ENCODE measurements around the gene TPCN2. TPM values are rescaled to one million over a fixed set of nuclear protein-coding genes. Genes with fewer than 3 reads are reported as not detected.
"Not testable (repeated sequence)": the region's sequence is repeated elsewhere in the genome, so short reads cannot be mapped to it uniquely, and the experiment has no call there.

The TPCN2 gene
- total RNA-seq, 6 experiments from 2014 or later = 8.0 to 11.2 (median 9.0) TPM

DNA sequence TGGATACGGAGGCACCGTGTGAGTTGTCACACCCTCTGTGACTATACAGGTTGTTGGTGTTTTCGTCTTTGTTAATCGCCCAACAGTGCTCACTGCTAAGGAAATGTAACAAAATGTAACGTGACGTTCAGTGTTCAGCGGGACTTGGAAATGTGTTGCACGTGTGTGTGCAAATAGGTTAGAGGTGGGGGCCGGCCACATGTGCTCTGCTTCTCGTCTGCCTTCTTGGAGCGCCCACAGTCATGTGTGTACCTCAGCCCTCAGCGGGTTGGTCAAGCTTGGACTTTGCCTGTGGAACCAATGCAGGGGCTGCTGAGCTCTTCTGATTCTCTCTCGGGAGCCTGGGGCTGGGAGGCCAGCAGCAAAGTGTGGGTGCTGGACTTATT lies 99.6 kb downstream of the TPCN2 start:
- Mint-ChIP-seq H3K9me3 (peaks cover 32% of the 10 kb centered on the region), H3K27ac (no peak overlapping the region), H3K4me1 (ENCODE audit: low read depth) (peaks cover 23% of the 10 kb centered on the region), H3K4me3 (no peak overlapping the region), H3K27me3 (ENCODE audit: insufficient read depth) (peaks cover 7% of the 10 kb centered on the region), H3K36me3 (ENCODE audit: low read depth) (peaks cover 28% of the 10 kb centered on the region)
- no peak for TF ChIP-seq CTCF (IDR thresholded peaks at IDR 0.05)
- no peak for DNase-seq

DNA sequence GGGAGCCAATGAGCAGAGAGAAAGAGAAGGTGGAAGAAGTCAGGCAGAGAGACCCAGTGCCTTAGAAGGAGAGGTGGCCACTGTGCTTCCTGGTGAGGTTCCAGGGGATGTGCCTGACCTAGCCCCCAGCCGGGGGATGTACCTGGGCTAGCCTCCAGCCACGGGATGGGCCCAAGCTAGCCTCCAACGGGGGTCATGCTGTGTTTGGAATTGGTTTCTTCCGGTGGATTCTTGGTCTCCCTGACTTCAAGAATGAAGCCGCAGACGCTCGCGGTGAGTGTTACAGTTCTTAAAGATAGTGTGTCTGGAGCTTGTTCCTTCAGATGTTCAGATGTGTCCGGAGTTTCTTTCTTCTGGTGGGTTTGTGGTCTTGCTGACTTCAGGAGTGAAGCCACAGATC lies 100.1 kb downstream of the TPCN2 start:
- H3K27ac Mint-ChIP-seq = no peak overlapping the region
- no peak overlapping the region for H3K4me3 Mint-ChIP-seq
- no peak for TF ChIP-seq CTCF (IDR thresholded peaks at IDR 0.05)
- peaks cover 32% of the 10 kb centered on the region for H3K9me3 Mint-ChIP-seq
- H3K36me3 Mint-ChIP-seq (ENCODE audit: low read depth) = peaks cover 28% of the 10 kb centered on the region
- H3K4me1 Mint-ChIP-seq (ENCODE audit: low read depth) = peaks cover 27% of the 10 kb centered on the region
- no peak for DNase-seq
- peaks cover 7% of the 10 kb centered on the region for H3K27me3 Mint-ChIP-seq (ENCODE audit: insufficient read depth)

DNA sequence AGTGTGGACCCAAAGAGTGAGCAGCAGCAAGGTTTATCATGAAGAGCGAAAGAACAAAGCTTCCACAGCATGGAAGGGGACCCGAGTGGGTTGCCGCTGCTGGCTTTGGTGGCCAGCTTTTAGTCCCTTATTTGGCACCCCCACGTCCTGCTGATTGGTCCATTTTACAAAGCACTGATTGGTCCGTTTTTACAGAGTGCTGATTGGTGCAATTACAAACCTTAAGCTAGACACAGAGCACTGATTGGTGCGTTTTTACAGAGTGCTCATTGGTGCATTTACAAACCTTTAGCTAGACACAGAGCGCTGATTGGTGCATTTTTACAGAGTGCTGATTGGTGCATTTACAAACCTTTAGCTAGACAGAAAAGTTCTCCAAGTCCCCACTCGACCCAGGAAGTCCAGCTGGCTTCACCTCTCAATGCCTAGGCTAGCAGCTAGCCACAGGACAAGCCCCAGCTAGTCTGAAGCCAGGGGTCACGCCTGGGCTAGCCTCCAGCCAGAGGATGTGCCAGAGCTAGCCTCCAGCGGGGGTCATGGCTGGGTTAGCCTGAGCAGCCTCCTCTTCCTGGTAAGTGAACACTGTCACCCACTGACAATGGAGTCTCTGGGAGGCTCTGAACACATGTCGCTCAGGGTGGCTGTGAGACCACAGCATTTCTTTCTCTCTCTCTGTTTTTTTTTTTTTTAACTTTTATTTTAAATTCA lies 100.8 kb downstream of the TPCN2 start:
- Mint-ChIP-seq H3K36me3 (ENCODE audit: low read depth) (peaks cover 28% of the 10 kb centered on the region), H3K4me1 (ENCODE audit: low read depth) (peaks cover 21% of the 10 kb centered on the region), H3K9me3 (peaks cover 32% of the 10 kb centered on the region)
- not testable (repeated sequence) for DNase-seq; H3K27ac Mint-ChIP-seq; H3K4me3 Mint-ChIP-seq; H3K27me3 Mint-ChIP-seq (ENCODE audit: insufficient read depth)

- no peak for DNase-seq
- H3K4me3 Mint-ChIP-seq = no peak overlapping the region
- peaks cover 7% of the 10 kb centered on the region for H3K27me3 Mint-ChIP-seq (ENCODE audit: insufficient read depth)
- peaks cover 32% of the 10 kb centered on the region for H3K9me3 Mint-ChIP-seq
- no peak overlapping the region for H3K27ac Mint-ChIP-seq
- TF ChIP-seq CTCF (IDR thresholded peaks at IDR 0.05) = no peak
- H3K4me1 Mint-ChIP-seq (ENCODE audit: low read depth) = peaks cover 14% of the 10 kb centered on the region
- H3K36me3 Mint-ChIP-seq (ENCODE audit: low read depth) = peaks cover 28% of the 10 kb centered on the region
These were observed 101.4 kb downstream of the TPCN2 start for GRCh38 chr11:69150175-69150574.

GRCh38 chr11:69151836-69152235 lies 103.1 kb downstream of the TPCN2 start:
- peaks cover 23% of the 10 kb centered on the region for H3K9me3 Mint-ChIP-seq
- no peak for TF ChIP-seq CTCF (IDR thresholded peaks at IDR 0.05)
- peaks cover 21% of the 10 kb centered on the region for H3K36me3 Mint-ChIP-seq (ENCODE audit: low read depth)
- H3K4me3 Mint-ChIP-seq = no peak overlapping the region
- H3K27ac Mint-ChIP-seq = no peak overlapping the region
- DNase-seq = no peak
- H3K4me1 Mint-ChIP-seq (ENCODE audit: low read depth) = peaks cover 14% of the 10 kb centered on the region
- H3K27me3 Mint-ChIP-seq (ENCODE audit: insufficient read depth) = peaks cover 2% of the 10 kb centered on the region

GRCh38 chr11:69152733-69153421 lies 104.1 kb downstream of the TPCN2 start:
- DNase-seq = no peak
- H3K4me3 Mint-ChIP-seq = no peak overlapping the region
- H3K4me1 Mint-ChIP-seq (ENCODE audit: low read depth) = peaks cover 14% of the 10 kb centered on the region
- no peak overlapping the region for H3K27ac Mint-ChIP-seq
- peaks cover 21% of the 10 kb centered on the region for H3K36me3 Mint-ChIP-seq (ENCODE audit: low read depth)
- no peak for TF ChIP-seq CTCF (IDR thresholded peaks at IDR 0.05)
- peaks cover 2% of the 10 kb centered on the region for H3K27me3 Mint-ChIP-seq (ENCODE audit: insufficient read depth)
- peaks cover 23% of the 10 kb centered on the region for H3K9me3 Mint-ChIP-seq

All from HFFc6 (cell line).